ENCODE measurements around the gene SPINK8. TPM values are rescaled to one million over a fixed set of nuclear protein-coding genes. Genes with fewer than 3 reads are reported as not detected.

The SPINK8 gene
- total and polyA plus RNA-seq, 4 donors = not detected

- H3K4me3 ChIP-seq (ENCODE audit: low read depth in 1 of 3, low read length in 3 of 3) = no peak overlapping the region
- H3K9ac ChIP-seq (ENCODE audit: low read depth in 1 of 2, low read length in 2 of 2) = no peak overlapping the region
- no peak overlapping the region for H3K27ac ChIP-seq (ENCODE audit: low read depth in 1 of 2, low read length in 2 of 2)
- no peaks in the 10 kb centered on the region for H3K27me3 ChIP-seq (ENCODE audit: control insufficient read depth in 4 of 4, insufficient read depth in 4 of 4, low read length in 3 of 4)
- H3K36me3 ChIP-seq (ENCODE audit: control insufficient read depth in 4 of 4, insufficient read depth in 3 of 4, low read depth in 1 of 4, low read length in 3 of 4) = no peaks in the 10 kb centered on the region
- 76% methylated on average over 2 of the region's 2 CpGs for WGBS
- no peak for DNase-seq (ENCODE audit: low spot score)
- H3K9me3 ChIP-seq (ENCODE audit: control insufficient read depth in 4 of 4, low read length in 3 of 4) = no peaks in the 10 kb centered on the region
- peaks cover 0 to 10% (median 3%) of the 10 kb centered on the region in 4 donors for H3K4me1 ChIP-seq (ENCODE audit: control insufficient read depth in 4 of 4, insufficient read depth in 4 of 4, low read length in 3 of 4)
- TF ChIP-seq NR2F2 (IDR thresholded peaks at IDR 0.05) (no peak), ATF3 (IDR thresholded peaks at IDR 0.05) (no peak), SP1 (IDR thresholded peaks at IDR 0.05) (no peak), RXRA (IDR thresholded peaks at IDR 0.05) (no peak), TAF1 (conservative IDR thresholded peaks at IDR 0.05) (no peak), FOXA1 (IDR thresholded peaks at IDR 0.05) (no peak), ZBTB33 (IDR thresholded peaks at IDR 0.05) (no peak)
Measured at GRCh38 chr3:48305396-48305795, 28.1 kb downstream of the SPINK8 start.

- no peak overlapping the region for H3K27ac ChIP-seq (ENCODE audit: low read depth in 1 of 2, low read length in 2 of 2)
- H3K4me1 ChIP-seq (ENCODE audit: control insufficient read depth in 4 of 4, insufficient read depth in 4 of 4, low read length in 3 of 4) = peaks cover 0 to 18% (median 6%) of the 10 kb centered on the region in 4 donors
- peaks cover 0 to 2% (median 0%) of the 10 kb centered on the region in 4 donors for H3K36me3 ChIP-seq (ENCODE audit: control insufficient read depth in 4 of 4, insufficient read depth in 3 of 4, low read depth in 1 of 4, low read length in 3 of 4)
- H3K4me3 ChIP-seq (ENCODE audit: low read depth in 1 of 3, low read length in 3 of 3) = no peak overlapping the region
- DNase-seq (ENCODE audit: low spot score) = no peak
- no peak for TF ChIP-seq JUND (IDR thresholded peaks at IDR 0.05)
- no peak for TF ChIP-seq TAF1 (conservative IDR thresholded peaks at IDR 0.05)
- no peak for TF ChIP-seq MAX (IDR thresholded peaks at IDR 0.05)
- no peak for TF ChIP-seq ZBTB33 (IDR thresholded peaks at IDR 0.05)
- TF ChIP-seq SP1 (IDR thresholded peaks at IDR 0.05) = no peak
- no peak for TF ChIP-seq RXRA (IDR thresholded peaks at IDR 0.05)
- no peak for TF ChIP-seq HNF4G (IDR thresholded peaks at IDR 0.05)
- TF ChIP-seq FOXA2 (IDR thresholded peaks at IDR 0.05) = no peak
- no peak for TF ChIP-seq EGR1 (IDR thresholded peaks at IDR 0.05; ENCODE audit: low read depth in 2 of 2)
- TF ChIP-seq NR2F2 (IDR thresholded peaks at IDR 0.05) = no peak
- no peak for TF ChIP-seq GABPA (IDR thresholded peaks at IDR 0.05 in 1 of 2, conservative IDR thresholded peaks at IDR 0.05 in 1 of 2)
- TF ChIP-seq ATF3 (IDR thresholded peaks at IDR 0.05) = no peak
- TF ChIP-seq YY1 (IDR thresholded peaks at IDR 0.05) = no peak
- no peak for TF ChIP-seq HNF4A (conservative IDR thresholded peaks at IDR 0.05)
- no peak for TF ChIP-seq RAD21 (IDR thresholded peaks at IDR 0.05)
- TF ChIP-seq CTCF (IDR thresholded peaks at IDR 0.05; ENCODE audit: low read depth, low read length, missing input control) = no peak
- H3K9me3 ChIP-seq (ENCODE audit: control insufficient read depth in 4 of 4, low read length in 3 of 4) = no peaks in the 10 kb centered on the region
- 95% methylated on average over 2 of the region's 2 CpGs for WGBS
- H3K27me3 ChIP-seq (ENCODE audit: control insufficient read depth in 4 of 4, insufficient read depth in 4 of 4, low read length in 3 of 4) = no peaks in the 10 kb centered on the region
- H3K9ac ChIP-seq (ENCODE audit: low read depth in 1 of 2, low read length in 2 of 2) = no peak overlapping the region
Measured at GRCh38 chr3:48303021-48303420, 30.4 kb downstream of the SPINK8 start.

Measured in liver (tissue), 9 donors.